Endothelial cell of umbilical vein (primary cell): Measurements from ENCODE around the gene GNAO1. TPM values are rescaled to one million over a fixed set of nuclear protein-coding genes. Genes with fewer than 3 reads are reported as not detected.

Experiments
- BruUV-seq: library from RNA; stranded (reverse); fragments of 400-500 nt; replicated peaks from 2 replicates; lab custom pipeline; 2021; lab: Mats Ljungman, UMichigan
- CTCF ChIA-PET: fragments of 300-600, 350-600 bp; sonication (Branson Sonifier 250); formaldehyde crosslinking; loops from one replicate; lab custom pipeline; 2021; ENCODE audit warnings: antibody characterized with exemption, inconsistent platforms; lab: Charles Lee
- POLR2A ChIA-PET: fragments of 300-600, 350-600 bp; sonication (Branson Sonifier 250); formaldehyde crosslinking; loops from one replicate; lab custom pipeline; 2021; ENCODE audit warnings: antibody characterized with exemption, inconsistent platforms; lab: Charles Lee
- DNase-seq: peaks from one replicate; pipeline ENCODE4 v3.0.0-alpha.2; 2011; ENCODE audit warnings: low read depth, low spot score
- FAIRE-seq: peaks from 2 replicates; lab custom pipeline; 2011; peaks lifted over from hg19 to GRCh38; lab: Jason Lieb, UNC
- H2AFZ ChIP-seq: 2 replicates; pipeline ENCODE4 v1.6.0; 2012; ENCODE audit warnings: low read depth, low read length, control low read depth, inconsistent platforms
- H3K27ac ChIP-seq: 2 replicates; pipeline ENCODE4 v1.5.1; 2011; ENCODE audit warnings: low read depth, mild to moderate bottlenecking, control low read depth, low read length, moderate library complexity; ENCODE audit not compliant: insufficient read depth
- H3K27me3 ChIP-seq, 2 experiments: 2 replicates each; pipeline versions ENCODE4 v1.6.0 to v1.6.1; 2011; ENCODE audit warnings: low read length in 2 of 2, mixed read lengths in 1 of 2; ENCODE audit not compliant: control insufficient read depth in 2 of 2, insufficient read depth in 2 of 2
- H3K36me3 ChIP-seq, 2 experiments: 2 replicates in 1 of 2; 3 replicates in 1 of 2; pipeline ENCODE4 v1.5.1; 2011; ENCODE audit warnings: low read length in 2 of 2, mild to moderate bottlenecking in 1 of 2, moderate library complexity in 1 of 2; ENCODE audit not compliant: control insufficient read depth in 2 of 2, insufficient read depth in 2 of 2; ENCODE audit errors: extremely low read depth in 1 of 2
- H3K4me1 ChIP-seq: 3 replicates; pipeline ENCODE4 v1.5.1; 2011; ENCODE audit warnings: mild to moderate bottlenecking, low read length; ENCODE audit not compliant: control insufficient read depth, insufficient read depth; ENCODE audit errors: extremely low read depth
- H3K4me2 ChIP-seq: 2 replicates; pipeline ENCODE4 v1.6.1; 2011; ENCODE audit warnings: low read length, control low read depth, mixed read lengths; ENCODE audit not compliant: insufficient read depth
- H3K4me3 ChIP-seq, 3 experiments: fragments of 200-600 bp in 1 of 3; sonication (generic), shearing (Covaris generic) in 1 of 3; replicated peaks in 1 of 3; 2 replicates each; pipeline ENCODE4 v1.5.1; 2011 to 2016; ENCODE audit warnings: control low read depth in 3 of 3, low read length in 3 of 3, mild to moderate bottlenecking in 2 of 3, inconsistent platforms in 1 of 3, low read depth in 1 of 3, moderate library complexity in 1 of 3; ENCODE audit not compliant: insufficient read depth in 1 of 3
- H3K79me2 ChIP-seq: 2 replicates; pipeline ENCODE4 v1.6.0; 2012; ENCODE audit warnings: low read length, inconsistent platforms; ENCODE audit not compliant: control insufficient read depth, insufficient read depth
- H3K9ac ChIP-seq: replicated peaks from 2 replicates; pipeline ENCODE3; 2011; ENCODE audit warnings: low read length, control low read depth; ENCODE audit not compliant: insufficient read depth; ENCODE audit errors: extremely low read depth
- H3K9me1 ChIP-seq: replicated peaks from 3 replicates; pipeline ENCODE4 v1.6.0; 2011; ENCODE audit warnings: mild to moderate bottlenecking, low read length; ENCODE audit not compliant: control insufficient read depth, insufficient read depth; ENCODE audit errors: extremely low read depth
- H3K9me3 ChIP-seq: replicated peaks from 2 replicates; pipeline ENCODE4 v1.5.1; 2012; ENCODE audit warnings: low read length, inconsistent platforms; ENCODE audit not compliant: control insufficient read depth, insufficient read depth
- H4K20me1 ChIP-seq: replicated peaks from 2 replicates; pipeline ENCODE3; 2011; ENCODE audit warnings: mild to moderate bottlenecking, low read length; ENCODE audit not compliant: control insufficient read depth, insufficient read depth; ENCODE audit errors: extremely low read depth
- EZH2 ChIP-seq: IDR thresholded peaks from 2 replicates; pipeline ENCODE4 v1.6.1; 2012; ENCODE audit warnings: borderline replicate concordance, low read depth, mild to moderate bottlenecking, moderate library complexity, low read length, inconsistent platforms; ENCODE audit not compliant: severe bottlenecking
- FOS ChIP-seq: IDR thresholded peaks from 2 replicates; pipeline ENCODE4 v1.6.1; 2011; ENCODE audit warnings: mild to moderate bottlenecking, low read length, moderate library complexity, borderline replicate concordance; ENCODE audit not compliant: insufficient read depth
- MAX ChIP-seq: IDR thresholded peaks from 2 replicates; pipeline ENCODE4 v1.6.1; 2011; ENCODE audit not compliant: insufficient read depth, insufficient read length
- MYC ChIP-seq: IDR thresholded peaks from one replicate; pipeline ENCODE4 v1.6.1; 2011; ENCODE audit warnings: mild to moderate bottlenecking, low read depth, low read length
- POLR2AphosphoS5 ChIP-seq: IDR thresholded peaks from 2 replicates; pipeline ENCODE4 v1.6.1; 2012; ENCODE audit warnings: low read depth, mild to moderate bottlenecking, control low read depth, low read length, moderate library complexity; ENCODE audit not compliant: insufficient read depth
- dilution Hi-C: fragments of 300-500 bp; cut with MboI; formaldehyde crosslinking; loops from one replicate; pipeline ENCODE4 v1.15.0; 2019; ENCODE audit warnings: low sequenced_read_pairs; ENCODE audit not compliant: extremely low pct_ligation_motif_present
- intact Hi-C: fragments of 100-400 bp; cut with micrococcal nuclease; formaldehyde crosslinking; loops from one replicate; pipeline ENCODE4 v1.10.0; 2022
- polyA plus RNA-seq, 4 experiments: library from polyadenylated mRNA; depleted of rRNA in 3 of 4; stranded (reverse) in 3 of 4; unstranded in 1 of 4; fragments of >200 nt; gene quantifications; 2 replicates each; pipeline versions ENCODE4 v1.2.1 to v1.2.3, GENCODE V29; 2011 to 2012; ENCODE audit warnings: missing spikeins in 1 of 4
- total RNA-seq: library from RNA; stranded (reverse); gene quantifications from 2 replicates; pipeline ENCODE4 v1.2.3, GENCODE V29; 2021

The GNAO1 gene
- total and polyA plus RNA-seq, 2 donors (not counting 3 experiments of a cell fraction or from before 2014, with no cell fraction given): not detected

DNA sequence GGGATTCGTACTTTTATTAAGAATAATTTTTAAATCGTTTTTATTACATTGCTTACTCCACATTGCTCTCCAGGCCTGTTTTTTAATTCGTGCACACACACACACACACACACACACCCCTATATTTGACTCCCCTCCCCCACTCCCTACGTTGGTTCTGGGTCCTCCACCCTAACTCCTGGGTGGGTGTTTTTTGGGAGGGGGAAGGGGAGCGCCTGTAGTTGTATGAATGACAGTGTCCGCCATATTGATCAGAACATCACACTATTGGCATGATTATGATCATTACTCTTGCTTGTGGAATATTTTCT, 1.3 kb downstream of the GNAO1 start:
- H3K9me3 ChIP-seq: no peaks in the 10 kb centered on the region
- no peaks in the 10 kb centered on the region for H4K20me1 ChIP-seq
- ChIA-PET CTCF (no interaction called here), POLR2A (no interaction called here)
- DNase-seq (no peak), FAIRE-seq (no peak)
- no peak overlapping the region for H3K4me3 ChIP-seq
- H3K27me3 ChIP-seq: peaks cover 58 to 67% of the 10 kb centered on the region in 2 experiments
- no TSS peak for BruUV-seq
- H3K36me3 ChIP-seq: no peaks in the 10 kb centered on the region
- intact Hi-C loops: loop anchor here (10.0 kb wide), 1 partner anchor 122 kb away; no protein-coding TSS in a partner anchor
- peaks cover 4% of the 10 kb centered on the region for H3K4me1 ChIP-seq
- H3K4me2 ChIP-seq: no peak overlapping the region
- no peak overlapping the region for H3K27ac ChIP-seq
- no peaks in the 10 kb centered on the region for H3K9me1 ChIP-seq
- no peak overlapping the region for H2AFZ ChIP-seq
- no peak for TF ChIP-seq POLR2AphosphoS5
- no peak overlapping the region for H3K9ac ChIP-seq
- dilution Hi-C loops: no loop called here
- H3K79me2 ChIP-seq: no peaks in the 10 kb centered on the region

DNA sequence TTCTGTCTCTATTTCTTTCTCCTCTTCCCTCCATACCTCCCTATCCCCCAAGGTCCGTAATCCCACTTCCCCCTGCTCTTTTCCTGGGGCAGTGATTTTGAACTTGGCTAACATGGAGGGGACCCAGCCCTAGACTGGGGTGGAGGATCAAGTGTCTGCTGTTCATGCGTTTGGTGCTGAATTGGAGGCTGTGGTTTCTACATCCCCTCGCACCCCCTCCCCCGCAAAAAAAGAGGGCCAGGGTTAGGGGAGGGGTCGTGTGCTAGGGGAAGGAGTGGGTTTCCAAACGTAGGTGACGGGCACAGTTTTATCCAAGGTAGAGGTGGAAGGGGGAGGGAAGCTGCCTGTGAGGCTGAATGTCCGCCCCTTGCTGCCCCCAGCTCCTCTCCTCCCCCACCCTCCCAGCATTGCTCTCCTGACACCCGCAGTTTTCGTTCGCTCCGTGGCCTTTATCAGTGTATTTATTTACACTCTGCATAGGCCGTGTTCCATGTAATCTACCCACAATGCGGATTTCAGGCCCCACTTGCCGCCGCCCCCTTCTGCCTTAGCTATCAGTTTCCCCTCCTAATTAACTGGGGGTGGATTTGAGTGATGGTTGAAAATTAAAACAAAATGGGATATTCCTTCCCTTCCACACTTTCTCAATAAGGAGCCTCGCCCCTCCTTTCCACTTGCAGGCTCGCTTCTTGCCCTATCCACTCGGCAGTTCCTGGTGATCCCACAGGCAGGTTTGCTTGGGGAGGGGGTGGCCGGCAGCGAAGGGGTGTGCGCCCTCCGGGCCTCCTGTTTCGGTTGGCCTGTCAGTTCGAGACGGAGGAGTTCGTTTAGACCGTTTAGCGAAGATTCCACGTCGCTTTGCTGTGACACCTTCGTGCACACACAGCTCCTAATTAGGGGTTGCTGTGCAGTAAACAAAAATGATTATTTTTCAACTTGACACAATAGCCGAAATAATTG, 2.0 kb downstream of the GNAO1 start:
- BruUV-seq: no TSS peak
- ChIA-PET CTCF (no interaction called here), POLR2A (no interaction called here)
- Histone ChIP-seq H3K9me1 (no peaks in the 10 kb centered on the region), H4K20me1 (no peaks in the 10 kb centered on the region), H3K9ac (no peak overlapping the region), H3K4me2 (no peak overlapping the region), H3K4me3 (no peak overlapping the region), H3K27me3 (peaks cover 58 to 67% of the 10 kb centered on the region in 2 experiments), H3K36me3 (no peaks in the 10 kb centered on the region), H3K4me1 (peaks cover 4% of the 10 kb centered on the region), H2AFZ (no peak overlapping the region), H3K9me3 (no peaks in the 10 kb centered on the region), H3K27ac (no peak overlapping the region), H3K79me2 (no peaks in the 10 kb centered on the region)
- intact Hi-C loops: loop anchor here (10.0 kb wide), 1 partner anchor 122 kb away; no protein-coding TSS in a partner anchor
- dilution Hi-C loops: no loop called here
- TF ChIP-seq MAX (no peak), MYC (no peak), FOS (no peak), EZH2 (peak; percentile 1)
- DNase-seq: no peak
- no peak for FAIRE-seq
